ENCODE results near the gene FSD2.
"Not testable (repeated sequence)": the region's sequence is repeated elsewhere in the genome, so short reads cannot be mapped to it uniquely, and the experiment has no call there.

Gene FSD2

DNA sequence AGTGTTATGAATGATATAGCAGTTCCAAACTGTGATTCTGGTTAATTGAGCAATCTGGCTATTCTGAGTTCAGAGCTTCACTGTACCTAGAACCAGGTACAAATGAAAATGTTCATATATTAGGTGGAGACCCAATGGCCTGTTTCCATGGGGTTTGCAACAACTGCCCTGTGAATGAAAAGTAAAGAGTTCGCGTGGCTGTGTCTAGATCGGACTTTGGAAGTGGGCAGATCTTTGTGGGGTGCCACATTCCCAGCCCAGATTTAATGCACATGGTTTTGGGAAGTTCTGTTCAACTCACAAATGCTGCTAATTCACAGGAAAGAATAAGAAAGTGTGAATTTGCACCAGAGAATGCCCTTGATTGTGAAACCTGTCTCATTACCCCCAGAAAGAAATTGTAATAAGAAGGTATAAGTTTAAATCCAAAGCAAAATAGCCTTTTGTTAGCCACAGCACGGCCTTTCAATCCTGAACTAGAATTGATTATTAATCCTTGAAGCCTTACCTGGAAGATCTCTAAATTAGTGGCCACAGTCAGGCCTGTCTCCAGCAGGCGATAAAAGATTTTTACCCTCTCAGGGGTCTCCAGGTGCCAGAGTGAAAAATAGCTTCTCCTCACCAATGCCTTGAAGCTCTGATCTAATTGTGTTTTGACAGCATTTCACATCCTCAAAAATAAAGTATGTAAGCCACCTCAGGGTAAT is 26.2 kb upstream of the FSD2 start:
- DNase-seq (ENCODE audit: low read depth in 2 of 2), result no peak

DNA sequence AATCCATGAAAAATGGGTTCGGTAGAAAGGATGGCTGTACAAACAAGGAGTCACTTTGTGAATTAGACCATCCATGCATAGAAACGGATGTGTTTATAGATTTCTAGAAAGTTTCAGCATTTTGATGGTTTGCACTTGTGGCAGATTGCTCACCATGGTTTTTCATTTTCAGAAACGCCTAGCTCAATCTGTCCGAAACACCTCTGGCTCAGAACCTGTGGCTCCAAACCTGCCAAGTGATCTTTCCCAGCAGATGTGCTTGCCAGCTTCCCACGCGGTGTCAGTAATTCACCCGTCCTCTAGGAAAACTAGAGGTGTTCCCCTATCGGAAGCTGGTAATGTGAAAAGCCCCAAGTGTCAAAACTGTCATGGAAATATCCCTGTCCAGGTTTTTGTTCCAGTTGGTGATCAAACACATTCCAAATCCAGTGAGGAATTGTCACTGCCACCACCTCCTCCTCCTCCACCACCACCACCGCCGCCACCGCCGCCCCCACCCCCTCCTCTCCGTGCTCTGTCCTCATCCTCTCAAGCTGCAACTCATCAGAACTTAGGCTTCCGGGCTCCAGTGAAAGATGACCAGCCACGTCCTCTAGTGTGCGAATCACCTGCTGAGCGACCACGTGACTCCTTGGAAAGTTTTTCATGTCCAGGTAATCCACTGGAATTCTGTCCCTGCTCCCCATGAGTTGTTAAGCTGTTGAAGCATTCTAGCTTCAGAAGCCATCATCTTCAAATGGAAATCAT is 24.7 kb upstream of the FSD2 start:
- DNase-seq (ENCODE audit: low read depth in 2 of 2), result no peak

DNA sequence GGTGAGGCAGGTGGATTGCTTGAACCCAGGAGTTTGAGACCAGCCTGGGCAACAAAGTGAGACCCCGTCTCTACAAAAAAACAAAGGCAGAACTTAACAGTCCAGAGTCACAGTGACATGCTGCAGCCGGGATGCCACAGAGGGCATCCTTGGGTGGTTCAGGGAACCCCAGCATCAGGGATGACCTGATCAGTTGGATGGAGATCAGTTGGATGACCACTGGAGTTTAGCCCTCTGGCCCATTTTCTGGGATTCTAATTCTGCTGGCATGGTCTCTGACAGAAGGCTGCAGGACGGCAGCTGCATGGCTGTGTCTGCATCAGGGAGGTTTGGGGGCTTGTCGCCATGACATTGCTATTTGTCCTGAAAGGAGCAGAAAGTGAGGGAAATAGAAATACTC is 23.4 kb upstream of the FSD2 start:
- DNase-seq (ENCODE audit: low read depth in 2 of 2), result no peak

DNA sequence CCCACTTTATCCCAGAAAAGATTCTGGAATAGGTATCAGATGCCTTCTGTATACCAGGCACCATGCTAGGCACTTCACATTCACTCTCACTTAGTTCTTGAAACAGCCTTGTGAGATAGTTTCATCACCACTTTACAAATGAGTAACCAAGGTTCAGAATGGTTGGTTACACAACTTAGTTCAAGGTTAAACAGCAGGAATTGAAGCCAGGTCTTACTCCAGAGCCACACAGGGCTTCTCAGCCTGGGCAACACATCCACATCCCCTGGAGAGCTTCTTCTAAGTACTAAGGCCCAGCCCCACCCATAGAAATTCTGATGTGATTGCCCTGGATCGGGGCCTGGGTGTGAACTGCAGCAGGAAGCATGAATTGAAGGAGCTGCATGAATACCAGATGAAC is 22.2 kb upstream of the FSD2 start:
- no peak for DNase-seq (ENCODE audit: low read depth in 2 of 2)

DNA sequence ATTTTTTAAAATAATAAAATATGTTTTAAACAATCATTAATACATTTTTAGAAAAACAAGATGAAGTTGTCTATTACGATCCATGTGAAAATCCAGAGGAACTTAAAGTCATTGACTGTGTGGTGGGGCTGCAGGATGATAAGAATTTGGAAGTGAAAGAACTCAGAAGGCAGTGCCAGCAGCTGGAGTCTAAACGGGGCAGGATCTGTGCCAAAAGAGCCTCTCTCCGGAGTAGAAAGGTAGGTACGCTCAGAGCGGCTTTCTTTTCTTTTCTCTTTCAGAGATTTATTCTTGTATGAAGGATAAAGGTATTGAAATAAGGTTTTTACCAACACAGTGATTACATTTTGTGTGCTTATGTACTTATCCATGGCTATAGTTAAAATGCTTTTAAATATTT is 17.2 kb upstream of the FSD2 start:
- DNase-seq (ENCODE audit: low read depth in 2 of 2), result no peak

DNA sequence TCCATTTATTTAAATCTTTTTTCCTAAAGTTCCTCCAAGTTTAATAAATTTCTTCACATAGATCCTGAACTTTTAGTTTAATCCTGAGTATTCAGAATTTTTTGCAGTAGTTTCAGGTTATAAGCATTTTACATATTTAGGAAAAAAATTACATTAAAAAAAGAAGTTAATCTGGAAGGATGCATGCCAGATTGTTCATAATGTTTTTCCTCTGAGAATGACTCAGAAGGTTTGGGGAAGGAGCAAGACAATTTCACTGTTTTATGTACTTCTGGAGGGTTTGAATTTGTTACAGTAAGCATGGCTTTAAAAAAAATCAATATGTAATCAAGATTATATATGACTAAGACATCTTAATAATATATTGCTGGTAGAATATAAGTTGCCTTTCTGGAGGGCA is 16.0 kb upstream of the FSD2 start:
- DNase-seq (ENCODE audit: low read depth in 2 of 2), result not testable (repeated sequence)

DNA sequence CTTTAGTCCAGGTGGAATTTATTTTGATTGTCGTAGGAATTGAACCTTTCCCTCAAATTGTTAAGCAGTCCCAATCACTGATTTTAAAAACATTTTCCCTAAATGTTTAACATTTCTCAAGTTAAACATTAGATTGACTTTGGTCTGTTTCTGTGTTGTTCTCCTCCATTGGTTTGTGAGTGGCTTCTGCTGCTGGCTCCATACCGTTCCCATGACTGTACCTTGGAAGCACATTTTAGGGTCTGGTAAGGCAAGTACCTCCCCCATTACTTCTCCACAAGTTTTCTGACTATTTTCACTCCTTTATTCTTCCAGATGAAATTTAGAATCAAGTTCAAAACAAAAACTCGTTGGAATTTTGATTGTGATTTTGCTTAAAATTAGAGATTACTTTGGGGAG is 15.5 kb upstream of the FSD2 start:
- DNase-seq (ENCODE audit: low read depth in 2 of 2), result not testable (repeated sequence)

DNA sequence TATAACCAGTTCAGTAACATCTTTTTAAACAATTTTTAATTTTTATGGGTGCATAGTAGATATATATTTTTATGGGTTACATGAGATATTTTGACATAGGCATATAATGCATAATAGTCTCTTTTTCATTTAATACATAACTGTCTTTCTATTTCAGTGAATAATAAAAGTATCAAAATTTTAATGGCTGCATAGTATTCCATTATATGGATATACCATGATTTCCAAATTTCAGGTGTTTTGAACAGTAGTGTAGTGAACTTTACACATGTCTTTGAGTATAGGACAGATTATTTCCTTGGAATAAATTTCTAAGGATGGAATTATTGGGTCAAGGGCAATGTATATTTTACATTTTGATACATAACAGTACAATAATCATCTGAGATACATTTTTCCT is 14.3 kb upstream of the FSD2 start:
- DNase-seq (ENCODE audit: low read depth in 2 of 2), result no peak

DNA sequence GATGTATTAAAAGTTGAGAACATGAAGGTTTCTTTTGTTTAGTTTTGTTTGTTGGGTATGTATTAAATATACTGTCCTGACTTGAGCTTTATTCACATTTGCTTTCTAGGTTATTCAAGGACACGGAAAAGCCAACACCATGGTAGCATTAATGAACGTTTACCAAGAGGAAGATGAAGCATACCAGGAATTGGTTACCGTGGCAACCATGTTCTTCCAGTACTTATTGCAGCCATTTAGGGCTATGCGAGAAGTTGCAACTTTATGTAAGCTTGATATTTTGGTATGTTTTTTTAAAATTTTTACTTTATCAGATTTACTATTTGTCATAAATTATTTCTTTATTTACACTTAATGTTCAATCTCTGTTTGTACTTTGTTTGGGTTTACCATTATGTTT is 7.1 kb upstream of the FSD2 start:
- no peak for DNase-seq (ENCODE audit: low read depth in 2 of 2)

DNA sequence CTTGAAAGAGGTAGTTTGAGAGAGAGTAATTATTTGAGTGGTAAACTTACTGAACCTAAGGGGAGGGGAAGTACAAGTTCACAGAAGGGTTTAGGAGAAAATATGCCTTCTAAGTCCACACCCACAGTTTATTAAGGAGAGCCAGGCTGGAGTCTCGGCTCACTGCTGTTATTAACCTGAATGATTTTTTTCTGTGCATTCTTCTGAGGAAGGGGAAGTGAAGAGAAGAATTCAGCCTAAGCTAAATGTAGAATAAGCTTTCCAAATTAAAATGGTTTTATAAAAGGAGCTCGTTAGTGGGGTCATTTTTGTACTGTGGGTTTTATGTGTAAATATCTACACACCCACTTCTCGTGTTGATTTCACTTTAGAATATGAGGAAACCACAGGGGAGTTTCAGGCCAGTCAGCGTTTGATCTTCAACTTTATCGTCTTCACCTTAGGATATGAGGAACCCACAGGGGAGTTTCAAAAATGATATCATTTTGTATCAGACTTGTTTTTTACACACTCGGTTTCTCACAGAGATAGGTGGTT is 5.1 kb upstream of the FSD2 start:
- DNase-seq (ENCODE audit: low read depth in 2 of 2), result peak in 1 of 2 donors; percentile 36

DNA sequence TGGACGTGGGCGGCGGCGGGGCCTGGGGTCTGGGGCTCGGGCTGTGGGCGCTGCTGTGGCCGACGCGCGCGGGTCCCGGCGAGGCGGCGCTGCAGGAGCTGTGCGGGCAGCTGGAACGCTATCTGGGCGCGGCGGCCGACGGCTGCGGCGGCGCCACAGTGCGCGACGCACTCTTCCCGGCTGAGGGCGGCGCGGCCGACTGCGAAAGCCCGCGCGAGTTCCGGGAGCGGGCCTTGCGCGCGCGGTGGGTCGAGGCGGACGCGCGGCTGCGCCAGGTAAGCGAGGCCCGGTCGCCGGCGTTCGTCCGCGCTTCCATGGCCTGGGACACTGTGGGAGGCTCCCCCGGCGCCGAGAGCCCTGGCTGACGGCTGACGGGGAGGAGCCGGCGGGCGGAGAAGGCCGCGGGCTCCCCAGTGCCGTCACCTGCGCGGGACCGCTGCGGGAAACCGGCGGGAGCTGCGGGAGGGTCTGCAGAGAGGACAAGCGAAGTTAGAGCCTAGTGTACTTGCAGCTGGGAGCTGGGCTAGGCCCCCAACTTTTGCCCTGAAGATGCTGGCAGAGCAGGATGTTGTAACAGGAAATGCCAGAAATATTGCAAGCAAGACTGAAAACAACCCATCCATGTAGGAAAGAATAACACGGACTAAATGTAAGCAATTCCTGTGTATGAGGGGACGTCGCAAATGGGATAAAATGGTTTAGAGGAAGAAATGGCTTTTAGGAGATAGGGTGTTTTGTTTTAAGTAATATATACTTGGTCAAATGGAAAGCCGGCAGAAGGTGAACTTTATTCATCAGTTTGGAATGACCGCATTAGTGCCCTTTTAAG is 4.4 kb upstream of the FSD2 start:
- no peak for DNase-seq (ENCODE audit: low read depth in 2 of 2)

DNA sequence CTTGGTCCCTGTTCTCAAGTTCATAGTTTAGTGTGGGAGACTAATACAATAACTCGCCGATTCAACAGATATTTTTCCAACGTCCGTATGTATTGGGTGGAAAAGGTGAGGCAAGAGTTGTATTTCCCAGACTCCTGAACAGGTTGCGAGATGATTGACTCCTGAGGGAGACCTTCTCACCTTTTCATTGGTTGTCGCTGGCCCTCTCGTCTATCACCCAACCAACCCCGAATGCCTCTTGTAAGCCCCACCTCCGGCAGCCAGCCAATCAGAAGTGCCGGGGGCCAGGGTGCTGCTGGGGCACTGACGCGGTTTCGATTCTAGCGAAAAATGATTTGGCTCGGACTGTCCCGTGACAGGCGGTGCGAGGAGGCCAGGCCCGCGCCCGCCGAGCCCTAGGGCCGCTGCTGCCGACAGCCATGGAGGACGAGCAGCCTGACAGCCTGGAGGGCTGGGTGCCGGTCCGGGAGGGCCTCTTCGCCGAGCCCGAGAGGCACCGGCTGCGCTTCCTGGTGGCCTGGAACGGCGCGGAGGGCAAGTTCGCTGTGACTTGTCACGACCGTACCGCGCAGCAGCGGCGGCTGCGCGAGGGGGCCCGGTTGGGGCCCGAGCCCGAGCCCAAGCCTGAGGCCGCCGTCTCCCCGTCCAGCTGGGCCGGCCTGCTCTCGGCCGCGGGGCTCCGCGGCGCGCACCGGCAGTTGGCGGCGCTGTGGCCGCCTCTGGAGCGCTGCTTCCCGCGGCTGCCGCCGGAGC is 3.6 kb upstream of the FSD2 start, which contains the start of gene WHAMM:
TSS of gene WHAMM (plus strand) at position 321 of the 753 bp plus-strand sequence. CDS start at position 420, 99 bp downstream.
- DNase-seq (ENCODE audit: low read depth in 2 of 2), result peak; percentile 84 to 91

DNA sequence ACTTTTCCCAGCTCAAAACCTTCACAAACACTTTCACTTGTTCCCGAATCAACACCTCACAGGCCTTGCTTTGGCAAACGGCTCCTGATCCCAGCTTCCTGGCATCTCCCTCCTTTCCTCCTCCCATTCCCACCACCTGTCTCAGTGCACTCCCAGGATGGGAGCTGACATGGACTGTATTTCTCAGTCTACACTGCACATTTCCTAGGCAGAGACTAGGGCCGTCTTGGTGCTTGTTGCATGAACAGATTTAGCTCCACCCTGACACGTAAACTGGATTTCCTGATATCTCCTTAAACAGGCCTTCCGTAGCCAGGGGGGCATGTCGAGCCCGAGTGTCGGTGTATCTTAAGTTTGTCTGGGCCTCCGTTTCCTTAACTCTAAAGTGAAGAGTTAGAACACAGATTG is 2.8 kb upstream of the FSD2 start:
- no peak for DNase-seq (ENCODE audit: low read depth in 2 of 2)

DNA sequence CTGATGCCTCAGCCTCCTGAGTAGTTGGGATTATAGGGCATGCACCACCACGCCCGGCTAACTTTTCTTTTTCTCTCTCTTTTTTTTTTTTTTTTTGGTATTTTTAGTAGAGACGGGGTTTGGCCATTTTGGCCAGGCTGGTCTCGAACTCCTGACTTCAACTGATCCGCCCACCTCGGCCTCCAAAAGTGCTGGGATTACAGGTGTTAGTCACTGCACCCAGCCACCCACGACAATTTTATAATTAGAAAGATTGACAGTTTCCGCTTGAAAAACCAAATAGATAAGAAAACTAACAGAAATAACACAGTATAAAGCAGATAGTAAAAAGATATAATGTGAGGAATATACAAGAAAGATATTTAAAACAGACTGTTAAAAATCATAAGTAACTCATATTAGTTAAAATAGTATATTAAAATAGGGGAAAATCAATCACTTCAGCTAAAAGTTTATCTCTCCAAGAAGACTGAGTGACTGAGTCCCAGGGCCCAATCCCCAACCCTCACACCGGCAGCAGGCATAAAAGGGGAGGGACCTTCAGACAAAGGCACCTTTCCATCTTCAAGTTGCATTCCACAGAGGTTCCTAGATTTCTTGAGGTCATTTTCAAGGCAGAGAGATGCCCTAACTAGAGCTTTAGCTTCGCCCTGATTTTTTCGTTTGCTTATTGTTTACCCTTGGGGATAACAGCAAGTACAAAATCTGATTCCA is 2.2 kb upstream of the FSD2 start:
- DNase-seq (ENCODE audit: low read depth in 2 of 2), result no peak

DNA sequence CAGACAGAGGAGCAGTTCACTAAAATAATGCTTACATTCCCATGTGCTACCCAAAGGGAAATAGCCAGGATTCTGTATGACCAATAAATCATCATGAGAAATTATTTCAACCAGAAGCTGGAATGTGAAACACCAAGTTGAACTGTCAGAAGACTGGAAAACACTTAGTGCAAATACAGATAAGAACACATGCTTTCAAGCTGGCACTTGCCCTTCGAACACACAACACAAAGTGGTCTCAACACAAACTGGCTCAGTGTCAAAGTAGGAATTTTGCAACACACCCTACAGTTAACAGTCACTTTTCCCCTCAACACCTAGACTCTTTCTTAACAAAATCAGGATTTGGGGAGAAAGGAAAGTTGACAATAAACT is 1.3 kb downstream of the FSD2 start:
- no peak for DNase-seq (ENCODE audit: low read depth in 2 of 2)

DNA sequence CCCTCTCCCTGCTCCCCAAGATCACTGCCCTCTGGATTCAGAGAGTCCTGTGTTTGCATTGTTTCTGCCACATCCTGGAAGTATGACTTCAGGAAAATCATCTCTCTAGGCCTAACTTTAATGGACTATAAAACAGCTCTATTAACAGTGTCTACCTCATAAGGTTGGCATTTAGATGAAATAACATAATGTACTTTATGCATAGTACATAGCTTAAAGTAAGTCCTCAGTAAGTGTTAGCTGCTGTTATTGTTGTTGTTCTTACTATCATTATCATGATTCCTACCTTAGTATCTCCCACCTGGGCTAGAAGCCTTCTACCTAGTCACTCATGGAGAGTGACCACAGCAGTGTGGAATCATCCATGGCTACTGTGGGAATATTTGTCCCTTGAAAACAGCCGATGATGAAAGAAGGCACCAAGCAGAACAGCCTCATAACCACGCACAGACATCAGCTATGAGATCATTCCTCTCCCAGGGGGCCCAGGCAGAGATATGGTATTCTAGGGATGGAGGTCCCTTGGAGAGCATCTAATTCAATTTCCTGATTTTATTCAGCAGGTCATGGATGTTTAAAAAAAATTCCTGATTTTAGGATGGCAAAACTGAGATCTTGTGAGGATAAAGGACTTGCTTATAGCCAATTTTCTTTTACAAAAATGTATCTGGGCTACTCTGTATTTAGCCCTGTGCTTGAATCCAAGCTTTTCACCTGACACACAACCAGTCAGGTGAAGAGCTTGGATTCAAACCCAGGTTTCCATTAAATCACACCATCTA is 1.9 kb downstream of the FSD2 start:
- DNase-seq (ENCODE audit: low read depth in 2 of 2), result no peak

DNA sequence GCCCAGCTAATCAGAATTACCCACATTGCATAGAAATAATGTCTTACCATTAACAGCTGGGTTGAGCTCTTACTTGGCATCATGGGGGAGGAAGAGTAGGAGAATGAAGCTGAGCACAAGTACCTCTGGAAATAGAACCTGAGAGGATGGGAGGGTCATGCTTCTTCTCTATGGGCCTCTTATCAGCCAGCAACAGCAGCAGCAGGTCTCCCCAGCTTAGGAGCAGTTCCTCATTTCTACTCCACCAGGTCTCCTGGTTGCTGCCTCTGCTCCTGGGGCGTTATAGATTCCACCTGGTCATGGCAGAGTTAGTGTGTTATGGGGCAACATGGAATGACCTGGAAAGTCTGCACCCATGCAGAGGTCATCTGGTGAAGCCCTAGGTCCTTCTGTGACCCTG is 3.4 kb downstream of the FSD2 start:
- no peak for DNase-seq (ENCODE audit: low read depth in 2 of 2)

DNA sequence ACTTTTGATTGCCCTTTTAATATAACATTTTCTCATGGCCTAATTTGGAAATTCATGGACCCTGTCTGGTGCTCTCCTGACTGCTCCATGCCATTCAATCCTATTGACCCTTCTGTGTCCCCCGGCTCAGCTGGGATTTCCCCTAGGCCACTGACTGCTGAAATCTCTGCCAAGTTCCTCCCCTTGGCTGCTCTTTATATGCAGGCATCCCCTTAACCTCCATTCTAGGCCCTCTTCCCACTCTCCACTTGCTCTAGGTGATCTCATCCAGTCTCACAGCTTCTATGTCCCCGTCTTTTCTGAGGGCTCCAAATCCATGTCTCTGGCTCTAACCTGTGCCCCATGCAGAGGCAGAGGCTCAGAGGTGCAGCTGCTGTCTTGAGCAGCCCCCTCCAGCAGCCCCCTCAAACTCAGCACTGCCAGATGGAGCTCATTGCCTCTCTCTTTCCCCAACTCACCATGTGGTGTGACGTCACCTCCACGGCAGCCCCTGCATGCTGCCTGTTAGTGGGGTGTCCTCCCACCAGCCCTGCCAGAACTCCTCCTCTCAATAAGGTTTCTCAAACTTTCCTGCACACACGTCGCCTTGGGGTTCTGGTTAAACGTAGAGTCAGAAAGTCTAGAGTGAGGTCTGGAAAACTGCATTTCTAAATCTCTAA is 6.6 kb downstream of the FSD2 start:
- DNase-seq (ENCODE audit: low read depth in 2 of 2), result no peak

DNA sequence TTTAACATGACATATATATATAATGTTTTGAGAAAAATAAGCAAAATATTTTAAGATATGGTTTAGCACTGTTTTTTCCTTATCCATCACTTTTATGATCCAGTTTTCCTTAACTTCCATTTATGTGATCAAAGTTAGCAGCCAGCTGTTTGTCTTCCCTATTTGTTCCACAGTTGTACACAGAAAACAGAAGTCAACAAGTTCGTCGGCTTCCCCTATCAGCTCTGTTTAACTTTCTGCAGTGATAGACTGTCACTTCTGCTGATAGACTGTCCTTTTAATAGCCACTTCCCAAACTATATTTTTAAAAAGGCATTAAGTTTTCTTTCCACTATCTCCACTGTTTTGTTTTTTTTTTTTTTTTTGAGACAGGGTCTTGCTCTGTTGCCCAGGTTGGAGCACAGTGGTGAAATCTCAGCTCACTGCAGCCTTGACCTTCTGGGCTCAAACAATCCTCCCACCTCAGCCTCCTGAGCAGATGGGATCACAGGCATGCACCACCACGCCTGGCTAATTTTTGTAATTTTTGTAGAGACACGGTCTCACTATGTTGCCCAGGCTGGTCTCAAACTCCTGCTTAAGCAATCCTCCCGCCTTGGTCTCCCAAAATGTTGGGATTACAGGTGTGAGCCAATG is 7.2 kb downstream of the FSD2 start:
- DNase-seq (ENCODE audit: low read depth in 2 of 2), result no peak

All from stimulated activated CD8-positive, alpha-beta memory T cell treated with anti-CD3 and anti-CD28 coated beads, Interleukin-15, amount 100 ng/mL, for 4 hours (primary cell).